OCI-LY7 (cell line): ENCODE measurements around the gene TAF3. TPM values are rescaled to one million over a fixed set of nuclear protein-coding genes. Genes with fewer than 3 reads are reported as not detected.
A peak's percentile ranks its signal among the peaks of the same experiment; 100 is the strongest.

ENCODE experiments used
- BruUV-seq: library from RNA; stranded (reverse); fragments of 400-500 nt; replicated peaks from 2 replicates; lab custom pipeline; 2021; lab: Mats Ljungman, UMichigan
- CTCF ChIA-PET: fragments of 300-600 bp; sonication (Branson Sonifier 250); formaldehyde crosslinking; loops from one replicate; lab custom pipeline; 2022; ENCODE audit warnings: antibody characterized with exemption; ENCODE audit not compliant: unreplicated experiment; lab: Charles Lee
- POLR2A ChIA-PET: fragments of 300-600 bp; sonication (Branson Sonifier 250); formaldehyde crosslinking; loops from one replicate; lab custom pipeline; 2022; ENCODE audit warnings: antibody characterized with exemption; lab: Charles Lee
- DNase-seq: peaks from one replicate; pipeline ENCODE4 v3.0.0-alpha.2; 2015; ENCODE audit warnings: low spot score
- H2AFZ ChIP-seq: fragments of 200-600 bp; sonication (generic), shearing (Covaris generic); 2 replicates; pipeline ENCODE4 v1.6.1; 2014; ENCODE audit warnings: mild to moderate bottlenecking, antibody characterized with exemption, low read length, moderate library complexity
- H3K27ac ChIP-seq: fragments of 200-600 bp; sonication (generic); 2 replicates; pipeline ENCODE4 v1.5.1; 2014; ENCODE audit warnings: mixed run types, low read depth, mild to moderate bottlenecking, moderate library complexity, low read length, inconsistent platforms; ENCODE audit not compliant: poor library complexity, severe bottlenecking
- H3K36me3 ChIP-seq: fragments of 200-600 bp; sonication (generic); 2 replicates; pipeline ENCODE4 v1.6.1; 2014; ENCODE audit warnings: mild to moderate bottlenecking, antibody characterized with exemption, low read length, moderate library complexity, mixed read lengths; ENCODE audit not compliant: insufficient read depth
- H3K4me1 ChIP-seq: fragments of 200-600 bp; sonication (generic); 2 replicates; pipeline ENCODE4 v1.5.1; 2014; ENCODE audit warnings: mild to moderate bottlenecking, low read length; ENCODE audit not compliant: insufficient read depth, poor library complexity, severe bottlenecking
- H3K4me2 ChIP-seq: fragments of 200-600 bp; sonication (generic); 2 replicates; pipeline ENCODE4 v1.6.1; 2014; ENCODE audit warnings: mild to moderate bottlenecking, low read length
- H3K4me3 ChIP-seq: fragments of 200-600 bp; sonication (generic); 2 replicates; pipeline ENCODE4 v1.5.1; 2014; ENCODE audit warnings: mild to moderate bottlenecking, low read depth, low read length; ENCODE audit not compliant: poor library complexity, severe bottlenecking
- H3K79me2 ChIP-seq: fragments of 200-600 bp; sonication (generic); 2 replicates; pipeline ENCODE4 v1.6.1; 2016; ENCODE audit warnings: low read depth, mild to moderate bottlenecking, low read length, moderate library complexity, mixed read lengths; ENCODE audit not compliant: insufficient read depth
- H3K9me2 ChIP-seq: fragments of 200-600 bp; sonication (generic); 2 replicates; pipeline ENCODE4 v1.6.1; 2016; ENCODE audit warnings: mild to moderate bottlenecking, low read length, mixed read lengths; ENCODE audit not compliant: insufficient read depth
- H3K9me3 ChIP-seq: fragments of 200-600 bp; sonication (generic); 2 replicates; pipeline ENCODE4 v1.6.1; 2014; ENCODE audit warnings: mild to moderate bottlenecking, mixed run types, low read length, mixed read lengths
- H4K20me1 ChIP-seq: fragments of 200-600 bp; sonication (generic); 2 replicates; pipeline ENCODE4 v1.6.1; 2014; ENCODE audit warnings: mild to moderate bottlenecking, antibody characterized with exemption, low read length, moderate library complexity, mixed read lengths; ENCODE audit not compliant: insufficient read depth
- CTCF ChIP-seq: fragments of 200-600 bp; sonication (generic); conservative IDR thresholded peaks from 2 replicates; pipeline ENCODE4 v1.5.1; 2014; ENCODE audit warnings: mild to moderate bottlenecking, antibody characterized with exemption, low read length, moderate library complexity, mixed read lengths
- EZH2phosphoT487 ChIP-seq: fragments of 200-600 bp; sonication (generic); IDR thresholded peaks from 2 replicates; pipeline ENCODE4 v1.6.1; 2018; ENCODE audit warnings: low read depth, borderline replicate concordance, mild to moderate bottlenecking, mixed run types, antibody characterized with exemption, low read length, moderate library complexity, mixed read lengths
- intact Hi-C: fragments of 100-400 bp; cut with micrococcal nuclease; formaldehyde crosslinking; loops from one replicate; pipeline ENCODE4 v1.10.0; 2022; ENCODE audit not compliant: unreplicated experiment
- total RNA-seq, 2 experiments: library from RNA; depleted of rRNA in 1 of 2; stranded (reverse); fragments of >200 nt in 1 of 2; shearing (Covaris generic) in 1 of 2; gene quantifications; 2 replicates each; pipeline ENCODE4 v1.2.3, GENCODE V29; 2014 to 2022

The TAF3 gene
- total RNA-seq, 2 experiments from 2014 or later = 3.8 to 11.1 TPM

DNA sequence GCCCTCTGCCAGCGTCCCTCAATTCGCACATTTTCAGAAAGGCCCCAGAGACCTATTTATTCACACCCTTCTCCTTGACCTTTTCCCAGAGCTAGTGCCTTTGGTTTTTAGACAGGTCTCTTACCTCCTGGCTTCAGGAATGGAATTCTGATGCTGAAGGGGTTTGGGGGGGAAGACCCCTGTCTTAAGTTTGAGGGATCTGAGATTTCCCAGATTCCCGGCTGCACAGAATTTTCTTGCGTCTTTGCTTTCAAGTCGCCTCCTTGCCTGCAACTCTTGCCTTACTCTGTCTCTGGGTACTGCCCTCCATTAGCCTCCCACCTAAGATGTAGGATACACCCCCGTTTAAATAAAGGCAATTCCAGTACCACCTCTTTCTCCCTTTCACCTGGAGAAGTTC is 238.1 kb downstream of the TAF3 start:
- H3K4me1 ChIP-seq = peaks cover 21% of the 10 kb centered on the region
- no peaks in the 10 kb centered on the region for H3K9me2 ChIP-seq
- no peaks in the 10 kb centered on the region for H3K79me2 ChIP-seq
- H3K27ac ChIP-seq = no peak overlapping the region
- ChIA-PET POLR2A (no interaction called here), CTCF (no interaction called here)
- no peak for TF ChIP-seq EZH2phosphoT487
- intact Hi-C loops = loop anchor here (10.0 kb wide), 1 partner anchor 1148 kb away; no protein-coding TSS in a partner anchor
- no peak for DNase-seq
- no peaks in the 10 kb centered on the region for H3K9me3 ChIP-seq
- BruUV-seq = no TSS peak
- no peaks in the 10 kb centered on the region for H3K36me3 ChIP-seq
- no peak overlapping the region for H3K4me2 ChIP-seq
- peak overlapping the region; percentile 59 for H2AFZ ChIP-seq
- H4K20me1 ChIP-seq = no peaks in the 10 kb centered on the region
- no peak overlapping the region for H3K4me3 ChIP-seq

DNA sequence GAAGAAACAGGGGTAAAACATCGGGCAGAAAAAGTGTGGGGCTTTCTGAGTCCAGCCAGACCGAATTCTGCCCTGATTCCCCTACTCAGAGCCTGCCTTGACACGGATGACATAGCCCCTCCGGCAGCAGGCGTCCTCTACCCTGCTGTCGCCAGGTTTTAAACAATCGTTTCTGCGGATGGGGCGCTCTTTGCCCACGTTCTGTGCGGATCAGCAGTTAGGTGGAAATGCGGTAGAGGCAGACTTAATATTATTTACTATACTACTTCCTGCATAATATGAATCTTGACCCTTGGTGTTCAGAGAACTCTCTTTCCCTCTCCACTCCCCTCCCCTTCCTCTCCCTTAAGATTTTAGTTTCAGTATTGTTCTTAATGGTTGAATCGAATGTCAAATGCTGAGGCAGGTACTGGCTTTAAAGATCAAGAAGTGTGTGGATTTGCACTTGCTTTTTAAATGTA is 238.6 kb downstream of the TAF3 start:
- no peaks in the 10 kb centered on the region for H3K9me2 ChIP-seq
- H3K4me2 ChIP-seq = peak overlapping the region; percentile 32
- no peaks in the 10 kb centered on the region for H3K36me3 ChIP-seq
- ChIA-PET CTCF (no interaction called here), POLR2A (no interaction called here)
- H3K4me3 ChIP-seq = no peak overlapping the region
- H4K20me1 ChIP-seq = no peaks in the 10 kb centered on the region
- no peaks in the 10 kb centered on the region for H3K9me3 ChIP-seq
- BruUV-seq = no TSS peak
- TF ChIP-seq CTCF (peak; percentile 47; the same call in 1 of the 2 replicates), EZH2phosphoT487 (no peak)
- no peak overlapping the region for H3K27ac ChIP-seq
- H2AFZ ChIP-seq = peak overlapping the region; percentile 59
- intact Hi-C loops = loop anchor here (10.0 kb wide), 1 partner anchor 1148 kb away; no protein-coding TSS in a partner anchor
- peaks cover 21% of the 10 kb centered on the region for H3K4me1 ChIP-seq
- peak; percentile 30 for DNase-seq
- no peaks in the 10 kb centered on the region for H3K79me2 ChIP-seq

DNA sequence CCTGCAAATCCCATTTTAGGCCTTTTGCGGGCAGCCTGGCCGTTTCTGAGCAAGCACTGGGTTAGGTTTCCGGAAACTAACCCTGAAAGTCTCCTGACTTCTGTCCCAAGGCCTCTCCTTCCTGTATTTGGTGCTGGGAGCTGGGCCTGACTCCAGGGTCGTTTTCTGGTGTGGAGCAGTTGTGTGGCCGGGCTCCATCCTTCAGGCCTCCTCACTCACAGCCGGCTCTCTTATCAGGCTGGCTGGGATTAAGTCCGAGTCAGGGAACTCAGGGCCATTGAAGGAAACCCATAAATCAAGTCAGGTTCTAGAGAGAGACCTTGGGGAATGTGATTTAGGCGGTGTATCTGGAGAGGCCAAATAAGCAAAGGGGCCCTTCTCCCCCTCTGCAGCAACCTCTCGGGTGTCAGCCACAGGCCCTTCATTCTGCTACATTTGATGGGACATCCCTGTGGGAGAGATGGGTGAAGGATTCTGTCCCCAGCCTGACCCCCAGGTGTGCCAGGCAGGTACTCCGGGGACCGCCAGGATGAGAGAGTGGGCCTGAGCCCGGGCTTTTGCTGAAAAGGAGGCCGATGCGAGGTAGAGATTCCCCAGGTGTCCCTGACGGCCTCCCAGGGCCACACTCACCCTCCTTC is 239.4 kb downstream of the TAF3 start:
- ChIA-PET CTCF (no interaction called here), POLR2A (interaction anchor here (0.6 kb wide), 1 partner anchor 19 kb away, joined by 3 read pairs; no protein-coding TSS in a partner anchor)
- Histone ChIP-seq H3K36me3 (no peaks in the 10 kb centered on the region), H3K4me2 (no peak overlapping the region), H3K4me1 (peaks cover 21% of the 10 kb centered on the region), H3K9me2 (no peaks in the 10 kb centered on the region), H3K9me3 (no peaks in the 10 kb centered on the region), H3K27ac (no peak overlapping the region), H4K20me1 (no peaks in the 10 kb centered on the region), H3K4me3 (no peak overlapping the region), H2AFZ (no peak overlapping the region), H3K79me2 (no peaks in the 10 kb centered on the region)
- DNase-seq = no peak
- TF ChIP-seq EZH2phosphoT487 = no peak
- no peak for TF ChIP-seq CTCF
- intact Hi-C loops = loop anchor here (10.0 kb wide), 1 partner anchor 1147 kb away; no protein-coding TSS in a partner anchor
- no TSS peak for BruUV-seq
